Right lobe of liver (tissue), 6 donors: Measurements from ENCODE around the gene LPCAT3. TPM values are rescaled to one million over a fixed set of nuclear protein-coding genes. Genes with fewer than 3 reads are reported as not detected.

Source experiments
- ATAC-seq, 4 donors: fragments of 200-7000 bp; cut with Tn5 transposase; one replicate each; pipeline ENCODE4 v1.9.1; 2020; ENCODE audit warnings: mild to moderate bottlenecking in 4 of 4, moderate library complexity in 4 of 4
- DNase-seq, 3 donors: peaks; one replicate each; pipeline ENCODE4 v3.0.0-alpha.2; 2020
- H3K27ac ChIP-seq, 3 donors: fragments of 200-600 bp; one replicate each; pipeline ENCODE4 v1.8.0; 2022
- H3K27me3 ChIP-seq, 2 donors: fragments of 200-600 bp; one replicate each; pipeline ENCODE4 v1.8.0; 2022
- H3K36me3 ChIP-seq, 4 donors: fragments of 200-600 bp; sonication (generic) in 1 of 4; one replicate each; pipeline versions ENCODE4 v1.5.1 to v1.8.0; 2017 to 2022; ENCODE audit warnings: control low read depth in 1 of 4
- H3K4me1 ChIP-seq, 4 donors: fragments of 200-600 bp; sonication (generic) in 1 of 4; one replicate each; pipeline versions ENCODE4 v1.5.1 to v1.8.0; 2017 to 2022; ENCODE audit warnings: control low read depth in 1 of 4
- H3K4me3 ChIP-seq, 3 donors: fragments of 200-600 bp; one replicate each; pipeline ENCODE4 v1.8.0; 2022
- H3K9me3 ChIP-seq, 4 donors: fragments of 200-600 bp; sonication (generic) in 1 of 4; one replicate each; pipeline versions ENCODE4 v1.5.1 to v1.8.0; 2017 to 2022; ENCODE audit warnings: control low read depth in 1 of 4
- POLR2A ChIP-seq: fragments of 450-650 bp; IDR thresholded peaks from one replicate; pipeline ENCODE4 v1.6.1; 2017; ENCODE audit warnings: antibody characterized with exemption, mild to moderate bottlenecking
- WGBS: methylation state at CpG from one replicate; pipeline ENCODE4 v1.1.6; 2018; ENCODE audit warnings: low coverage, low lambda C conversion rate; ENCODE audit not compliant: insufficient coverage; ENCODE audit errors: missing lambda C conversion rate; 5-methylcytosine and 5-hydroxymethylcytosine counted together
- intact Hi-C, 2 donors: fragments of 100-400 bp; cut with DNase I; formaldehyde crosslinking; loops; one replicate each; pipeline versions ENCODE4 v1.11.2 to v1.14.1; 2022
- total RNA-seq, 6 experiments: library from RNA; depleted of rRNA in 2 of 6; stranded (reverse); fragments of >200 nt in 2 of 6; fragmentation: NEBNext Ultra II Directional in 3 of 6; extraction: Animal tissue kit (Norgen Biotek cat#: 25700) in 3 of 6; gene quantifications; one replicate each; pipeline versions ENCODE4 v1.1.0 to v1.2.4, GENCODE V29; 2016 to 2023
- TF ChIP-seq, protein P1 (sequence below), 4 donors: fragments of 200-600 bp in 3 of 4; fragments of 450-650 bp in 1 of 4; IDR thresholded peaks; one replicate each; pipeline versions ENCODE4 v1.5.1 to v1.8.0; 2016 to 2022; ENCODE audit warnings: antibody characterized with exemption in 4 of 4, mild to moderate bottlenecking in 2 of 4
- donor health status: DM: no; HTN: yes; CAD: no.
- donor health status: DM: no; HTN: no; CAD: no.
- donor health status: DM: no; HTN: no; CAD: no.
- donor health status: DM: no; HTN: yes; CAD: no.
- donor health status: DM: no; HTN: yes; CAD: no.

LPCAT3 gene
- total RNA-seq, 6 experiments from 2014 or later: 50.6 to 115 (median 77.5) TPM

DNA sequence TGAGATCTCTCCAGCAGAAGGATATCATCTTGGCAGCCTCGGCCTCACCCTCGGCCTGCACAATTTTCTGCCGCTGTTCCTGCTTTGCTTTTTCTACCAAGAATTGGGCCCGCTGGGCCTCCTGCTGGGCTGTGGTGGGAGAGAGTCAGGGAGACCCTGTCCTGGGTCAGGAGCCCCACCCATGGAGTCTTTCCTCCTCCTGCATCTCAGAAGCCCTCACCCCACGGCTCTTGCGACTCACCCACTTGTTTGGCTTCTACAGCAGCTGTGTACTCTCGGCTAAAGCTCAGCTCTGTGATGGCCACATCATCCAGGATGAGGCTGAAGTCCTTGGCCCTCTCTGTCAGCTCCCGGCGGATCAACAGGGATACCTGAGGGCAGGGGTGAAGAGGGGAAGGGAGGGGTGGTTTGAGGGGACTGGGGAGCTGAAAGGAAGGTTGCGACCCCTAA lies 50.6 kb downstream of the LPCAT3 start:
- no peak overlapping the region for H3K27ac ChIP-seq
- H3K4me1 ChIP-seq: peaks cover 0 to 26% (median 5%) of the 10 kb centered on the region in 4 donors
- no peaks in the 10 kb centered on the region for H3K27me3 ChIP-seq
- WGBS: 50% methylated on average over 7 of the region's 10 CpGs
- DNase-seq (peak in 1 of 3 donors; percentile 34), ATAC-seq (no peak)
- peaks cover 6 to 38% (median 25%) of the 10 kb centered on the region in 4 donors for H3K36me3 ChIP-seq
- TF ChIP-seq, protein P1, sequence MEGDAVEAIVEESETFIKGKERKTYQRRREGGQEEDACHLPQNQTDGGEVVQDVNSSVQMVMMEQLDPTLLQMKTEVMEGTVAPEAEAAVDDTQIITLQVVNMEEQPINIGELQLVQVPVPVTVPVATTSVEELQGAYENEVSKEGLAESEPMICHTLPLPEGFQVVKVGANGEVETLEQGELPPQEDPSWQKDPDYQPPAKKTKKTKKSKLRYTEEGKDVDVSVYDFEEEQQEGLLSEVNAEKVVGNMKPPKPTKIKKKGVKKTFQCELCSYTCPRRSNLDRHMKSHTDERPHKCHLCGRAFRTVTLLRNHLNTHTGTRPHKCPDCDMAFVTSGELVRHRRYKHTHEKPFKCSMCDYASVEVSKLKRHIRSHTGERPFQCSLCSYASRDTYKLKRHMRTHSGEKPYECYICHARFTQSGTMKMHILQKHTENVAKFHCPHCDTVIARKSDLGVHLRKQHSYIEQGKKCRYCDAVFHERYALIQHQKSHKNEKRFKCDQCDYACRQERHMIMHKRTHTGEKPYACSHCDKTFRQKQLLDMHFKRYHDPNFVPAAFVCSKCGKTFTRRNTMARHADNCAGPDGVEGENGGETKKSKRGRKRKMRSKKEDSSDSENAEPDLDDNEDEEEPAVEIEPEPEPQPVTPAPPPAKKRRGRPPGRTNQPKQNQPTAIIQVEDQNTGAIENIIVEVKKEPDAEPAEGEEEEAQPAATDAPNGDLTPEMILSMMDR (IDR thresholded peaks at IDR 0.05): no peak
- no peak for TF ChIP-seq POLR2A
- H3K9me3 ChIP-seq: no peaks in the 10 kb centered on the region
- no peak overlapping the region for H3K4me3 ChIP-seq
- intact Hi-C loops: no loop called here

DNA sequence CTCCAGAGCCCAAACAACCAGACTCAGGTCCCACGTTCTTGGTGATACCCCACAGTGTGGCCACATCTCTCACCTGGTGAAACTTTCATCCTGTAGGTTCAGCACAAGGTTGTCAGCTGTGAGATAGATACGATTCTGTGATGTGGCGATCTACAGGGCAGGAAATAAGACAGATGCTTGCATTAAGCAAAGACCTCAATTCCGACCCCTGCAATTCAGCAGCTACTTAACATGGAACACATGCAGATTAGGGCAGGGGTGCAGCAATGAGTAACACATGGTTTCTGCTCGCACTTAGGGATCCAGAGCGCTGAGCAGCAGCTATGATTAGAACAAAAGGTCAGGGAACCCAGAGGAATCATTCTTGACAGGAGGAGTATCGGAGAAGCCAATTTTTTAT lies 51.9 kb downstream of the LPCAT3 start:
- intact Hi-C loops: no loop called here
- Histone ChIP-seq H3K27ac (no peak overlapping the region), H3K4me1 (peaks cover 2 to 23% (median 12%) of the 10 kb centered on the region in 4 donors), H3K9me3 (no peaks in the 10 kb centered on the region), H3K36me3 (peaks cover 6 to 38% (median 25%) of the 10 kb centered on the region in 4 donors), H3K27me3 (no peaks in the 10 kb centered on the region), H3K4me3 (no peak overlapping the region)
- 59% methylated on average over 5 of the region's 7 CpGs for WGBS
- ATAC-seq (no peak), DNase-seq (no peak)
- TF ChIP-seq, protein P1 (IDR thresholded peaks at IDR 0.05): no peak
- no peak for TF ChIP-seq POLR2A

DNA sequence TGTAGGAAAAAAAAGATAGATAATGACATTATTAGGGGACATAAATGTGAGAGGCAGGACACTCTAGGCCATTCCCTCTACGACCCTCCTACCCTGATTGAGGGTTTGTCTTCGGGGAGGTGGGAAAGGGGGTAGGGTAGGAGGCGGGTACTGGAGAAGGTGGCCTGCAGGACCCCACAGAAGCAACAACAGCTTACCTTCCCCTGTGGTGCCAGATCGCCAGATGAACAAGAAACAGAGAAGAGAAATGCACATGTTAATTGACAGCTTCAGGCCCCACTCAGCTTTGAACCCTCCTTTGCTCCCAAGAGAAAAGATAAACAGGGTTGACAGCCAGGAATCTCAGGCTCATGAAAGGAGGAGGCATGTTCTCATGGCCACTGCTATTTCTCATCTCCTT lies 52.6 kb downstream of the LPCAT3 start:
- ATAC-seq: no peak
- TF ChIP-seq, protein P1 (IDR thresholded peaks at IDR 0.05): no peak
- TF ChIP-seq POLR2A: no peak
- H3K9me3 ChIP-seq: no peaks in the 10 kb centered on the region
- 68% methylated on average over 3 of the region's 4 CpGs for WGBS
- peak overlapping the region in 1 of 3 donors; percentile 41 for H3K27ac ChIP-seq
- H3K4me1 ChIP-seq: peaks cover 2 to 23% (median 12%) of the 10 kb centered on the region in 4 donors
- DNase-seq: no peak
- no peaks in the 10 kb centered on the region for H3K27me3 ChIP-seq
- H3K36me3 ChIP-seq: peaks cover 6 to 38% (median 25%) of the 10 kb centered on the region in 4 donors
- H3K4me3 ChIP-seq: no peak overlapping the region
- intact Hi-C loops: no loop called here

DNA sequence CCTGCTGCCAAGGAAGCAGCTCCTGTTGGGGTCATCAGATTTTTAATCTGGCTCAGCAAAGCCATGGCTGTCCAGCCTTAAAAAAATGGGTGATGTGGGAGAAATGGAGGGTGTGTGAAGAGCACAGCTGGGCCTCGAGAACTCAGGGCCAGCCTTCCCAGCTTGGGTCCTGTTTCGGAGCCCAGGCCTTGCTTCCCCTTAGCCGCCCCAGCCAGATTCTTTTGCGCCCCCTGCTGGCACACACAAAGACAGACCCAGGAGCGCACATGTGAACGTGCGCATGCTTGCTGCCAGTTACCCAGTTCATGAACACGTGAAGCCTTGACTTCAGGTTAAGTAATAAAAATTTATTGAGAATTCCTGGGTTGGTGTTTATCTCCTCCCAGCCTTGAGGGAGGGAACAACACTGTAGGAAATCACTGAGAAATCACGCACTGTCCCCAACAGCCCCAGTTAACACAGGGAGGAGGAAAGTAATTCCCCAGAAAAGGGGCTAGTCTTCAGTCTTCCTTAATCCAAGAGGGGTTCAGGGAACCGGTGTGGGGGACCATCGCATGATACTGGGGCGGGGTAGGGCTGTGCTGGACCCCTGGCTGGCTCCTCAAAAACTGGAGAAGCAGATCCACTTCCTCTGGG lies 53.1 kb downstream of the LPCAT3 start:
- DNase-seq (peak; percentile 87 to 91 (median 88)), ATAC-seq (peak; percentile 63 to 88 (median 76))
- Histone ChIP-seq H3K4me3 (no peak overlapping the region), H3K27me3 (no peaks in the 10 kb centered on the region), H3K9me3 (no peaks in the 10 kb centered on the region), H3K4me1 (peaks cover 2 to 23% (median 12%) of the 10 kb centered on the region in 4 donors), H3K36me3 (peaks cover 6 to 38% (median 25%) of the 10 kb centered on the region in 4 donors), H3K27ac (peak overlapping the region; percentile 11 to 44 (median 41))
- 17% methylated on average over 12 of the region's 12 CpGs for WGBS
- intact Hi-C loops: no loop called here
- TF ChIP-seq POLR2A: no peak
- TF ChIP-seq, protein P1 (IDR thresholded peaks at IDR 0.05): peak; percentile 91 to 95 (median 94)
